ENCODE data around the gene OTUD4. TPM values are rescaled to one million over a fixed set of nuclear protein-coding genes. Genes with fewer than 3 reads are reported as not detected.

Gene OTUD4
- total RNA-seq, 4 donors from 2014 or later, result 19.1 to 68.5 (median 47.0) TPM

Small RNA genes lying within 50 kb of the gene (small RNA-seq; reads per million reads assigned to genes)
- gene RF00019, result 0 reads per million in 2 donors

Other genes with a start within 250 kb of the OTUD4 start
- 10 to 100 TPM; 11.7 to 75.9 (median 18.9) TPM for gene ANAPC10, start 82.4 kb downstream of the OTUD4 start, total RNA-seq
- gene ABCE1, start 82.3 kb downstream of the OTUD4 start, total RNA-seq, result 10 to 100 TPM; 15.4 to 56.9 (median 32.9) TPM

Measured in Peyer's patch (tissue), 4 donors.